Sigmoid colon (tissue), 7 donors: ENCODE results near the gene ZNF277. TPM values are rescaled to one million over a fixed set of nuclear protein-coding genes. Genes with fewer than 3 reads are reported as not detected.
A peak's percentile ranks its signal among the peaks of the same experiment; 100 is the strongest.

Experiments
- DNase-seq: peaks from one replicate; pipeline ENCODE4 v3.0.0-alpha.2; 2019
- H3K27ac ChIP-seq, 4 donors: fragments of 200-600 bp; sonication (generic); one replicate each; pipeline ENCODE4 v1.5.1; 2016 to 2019; ENCODE audit warnings: mild to moderate bottlenecking in 1 of 4
- H3K27me3 ChIP-seq, 3 donors: fragments of 200-600 bp; sonication (generic); one replicate each; pipeline ENCODE4 v1.5.1; 2019; ENCODE audit warnings: mild to moderate bottlenecking in 1 of 3
- H3K36me3 ChIP-seq, 4 donors: fragments of 200-600 bp; sonication (generic); one replicate each; pipeline ENCODE4 v1.5.1; 2016 to 2019
- H3K4me1 ChIP-seq, 4 donors: fragments of 200-600 bp; sonication (generic); one replicate each; pipeline ENCODE4 v1.5.1; 2017 to 2019
- H3K4me3 ChIP-seq, 4 donors: fragments of 200-600 bp; sonication (generic); one replicate each; pipeline ENCODE4 v1.5.1; 2017 to 2019; ENCODE audit warnings: mild to moderate bottlenecking in 2 of 4, moderate library complexity in 1 of 4
- H3K9me3 ChIP-seq, 4 donors: fragments of 200-600 bp in 3 of 4; sonication (generic) in 3 of 4; one replicate each; pipeline versions ENCODE4 v1.5.1 to v1.6.1; 2013 to 2019
- EP300 ChIP-seq, 4 donors: sonication (generic); formaldehyde crosslinking; IDR thresholded peaks; one replicate each; pipeline ENCODE4 v1.6.1; 2017; ENCODE audit warnings: antibody characterized with exemption in 4 of 4
- POLR2A ChIP-seq, 2 donors: fragments of 450-650 bp; IDR thresholded peaks; one replicate each; pipeline ENCODE4 v1.6.1; 2016; ENCODE audit warnings: antibody characterized with exemption in 2 of 2, mild to moderate bottlenecking in 2 of 2, moderate library complexity in 2 of 2
- POLR2AphosphoS5 ChIP-seq, 4 donors: sonication (generic); formaldehyde crosslinking; IDR thresholded peaks; one replicate each; pipeline ENCODE4 v1.6.1; 2017; ENCODE audit warnings: antibody characterized with exemption in 4 of 4
- WGBS, 2 donors: extraction: QIAGEN DNeasy Blood & Tissue Kit; methylation state at CpG; one replicate each; pipeline ENCODE4 v1.1.7; 2013; 5-methylcytosine and 5-hydroxymethylcytosine counted together
- intact Hi-C: fragments of 100-400 bp; cut with DNase I; formaldehyde crosslinking; loops from one replicate; pipeline ENCODE4 v1.15.1; 2023
- polyA plus RNA-seq, 3 donors: library from polyadenylated mRNA; stranded (reverse); fragments of 200-250 nt; gene quantifications; one replicate each; pipeline ENCODE4 v1.2.3, GENCODE V29; 2013
- total RNA-seq, 4 donors: library from RNA; depleted of rRNA; stranded (reverse); fragments of >200 nt; gene quantifications; one replicate each; pipeline ENCODE4 v1.1.0, GENCODE V29; 2016
- TF ChIP-seq, protein P1 (sequence below), 4 experiments: fragments of 450-650 bp in 3 of 4; fragments of 200-600 bp in 1 of 4; IDR thresholded peaks; one replicate each; pipeline ENCODE4 v1.5.1; 2016 to 2019; ENCODE audit warnings: antibody characterized with exemption in 4 of 4, mild to moderate bottlenecking in 3 of 4, moderate library complexity in 2 of 4
- donor health status: healthy with polysubstance abuse.
- donor health status: Bipolar disorder and iron deficiency.
- donor health status: healthy.

The ZNF277 gene
- total and polyA plus RNA-seq, 7 donors: 15.8 to 49.3 (median 39.0) TPM

DNA sequence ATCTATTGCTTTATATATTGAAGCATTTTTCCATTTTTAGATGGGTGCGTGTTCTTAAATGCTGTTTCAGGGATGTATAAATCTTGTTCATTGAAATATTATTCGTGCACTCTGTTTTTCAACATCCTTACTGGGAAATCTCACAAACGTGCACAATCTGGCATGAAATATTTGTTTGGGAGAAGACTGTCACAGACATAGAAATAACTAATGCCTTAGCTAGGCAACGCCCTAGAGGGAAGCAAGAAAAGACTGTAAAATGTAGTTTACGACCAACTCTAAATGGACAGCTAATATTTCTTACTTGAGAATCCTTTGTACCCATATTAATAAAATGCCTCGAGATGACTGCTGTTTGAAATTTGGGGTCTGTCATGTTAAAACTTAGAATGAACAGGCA lies 9.2 kb upstream of the ZNF277 start:
- H3K4me3 ChIP-seq: no peak overlapping the region
- peaks cover 0 to 15% (median 9%) of the 10 kb centered on the region in 4 donors for H3K4me1 ChIP-seq
- TF ChIP-seq EP300 (IDR thresholded peaks at IDR 0.05) (no peak), POLR2AphosphoS5 (IDR thresholded peaks at IDR 0.05) (peak in 1 of 4 donors; percentile 27)
- TF ChIP-seq, protein P1, sequence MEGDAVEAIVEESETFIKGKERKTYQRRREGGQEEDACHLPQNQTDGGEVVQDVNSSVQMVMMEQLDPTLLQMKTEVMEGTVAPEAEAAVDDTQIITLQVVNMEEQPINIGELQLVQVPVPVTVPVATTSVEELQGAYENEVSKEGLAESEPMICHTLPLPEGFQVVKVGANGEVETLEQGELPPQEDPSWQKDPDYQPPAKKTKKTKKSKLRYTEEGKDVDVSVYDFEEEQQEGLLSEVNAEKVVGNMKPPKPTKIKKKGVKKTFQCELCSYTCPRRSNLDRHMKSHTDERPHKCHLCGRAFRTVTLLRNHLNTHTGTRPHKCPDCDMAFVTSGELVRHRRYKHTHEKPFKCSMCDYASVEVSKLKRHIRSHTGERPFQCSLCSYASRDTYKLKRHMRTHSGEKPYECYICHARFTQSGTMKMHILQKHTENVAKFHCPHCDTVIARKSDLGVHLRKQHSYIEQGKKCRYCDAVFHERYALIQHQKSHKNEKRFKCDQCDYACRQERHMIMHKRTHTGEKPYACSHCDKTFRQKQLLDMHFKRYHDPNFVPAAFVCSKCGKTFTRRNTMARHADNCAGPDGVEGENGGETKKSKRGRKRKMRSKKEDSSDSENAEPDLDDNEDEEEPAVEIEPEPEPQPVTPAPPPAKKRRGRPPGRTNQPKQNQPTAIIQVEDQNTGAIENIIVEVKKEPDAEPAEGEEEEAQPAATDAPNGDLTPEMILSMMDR (IDR thresholded peaks at IDR 0.05): no peak
- H3K9me3 ChIP-seq: peaks cover 0 to 2% (median 0%) of the 10 kb centered on the region in 4 donors
- WGBS, 2 donors: 79 to 84% methylated on average over 6 of the region's 6 CpGs
- H3K36me3 ChIP-seq: no peaks in the 10 kb centered on the region
- no peaks in the 10 kb centered on the region for H3K27me3 ChIP-seq
- H3K27ac ChIP-seq: no peak overlapping the region
- no peak for DNase-seq
- intact Hi-C loops: no loop called here

DNA sequence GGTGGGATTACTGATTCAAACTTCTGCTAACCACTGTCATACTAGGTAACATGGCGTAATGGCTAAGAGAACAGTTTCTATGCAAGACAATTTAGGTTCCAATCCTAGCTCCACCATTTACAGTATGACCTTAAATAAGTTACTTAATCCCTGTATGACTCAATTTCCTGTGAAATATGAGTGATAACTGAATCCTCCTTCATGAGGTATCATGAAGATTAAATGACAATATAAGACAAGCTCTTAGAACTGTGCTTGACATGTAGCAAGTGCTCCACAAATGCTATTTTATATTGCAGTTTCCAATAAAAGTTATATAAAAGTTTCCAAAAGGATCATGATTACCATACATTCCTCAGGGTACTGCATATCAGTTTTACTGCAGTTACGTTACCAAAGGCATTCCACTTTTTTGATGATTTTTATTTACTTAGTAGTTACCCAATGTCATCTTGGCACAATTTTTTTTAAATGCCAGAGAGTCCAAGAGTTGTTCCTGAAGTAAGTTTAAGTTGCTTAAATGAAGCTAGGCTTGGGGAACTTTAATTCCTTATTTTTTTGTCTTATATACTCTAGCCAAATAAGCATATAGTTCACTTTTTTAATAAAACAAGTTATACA lies 7.3 kb upstream of the ZNF277 start:
- no peak for TF ChIP-seq EP300 (IDR thresholded peaks at IDR 0.05)
- H3K9me3 ChIP-seq: no peaks in the 10 kb centered on the region
- no peak for DNase-seq
- H3K4me3 ChIP-seq: no peak overlapping the region
- peaks cover 0 to 13% (median 10%) of the 10 kb centered on the region in 4 donors for H3K4me1 ChIP-seq
- no peak overlapping the region for H3K27ac ChIP-seq
- H3K27me3 ChIP-seq: no peaks in the 10 kb centered on the region
- WGBS, 2 donors: 82 to 84% methylated on average over 2 of the region's 2 CpGs
- H3K36me3 ChIP-seq: no peaks in the 10 kb centered on the region
- intact Hi-C loops: no loop called here

DNA sequence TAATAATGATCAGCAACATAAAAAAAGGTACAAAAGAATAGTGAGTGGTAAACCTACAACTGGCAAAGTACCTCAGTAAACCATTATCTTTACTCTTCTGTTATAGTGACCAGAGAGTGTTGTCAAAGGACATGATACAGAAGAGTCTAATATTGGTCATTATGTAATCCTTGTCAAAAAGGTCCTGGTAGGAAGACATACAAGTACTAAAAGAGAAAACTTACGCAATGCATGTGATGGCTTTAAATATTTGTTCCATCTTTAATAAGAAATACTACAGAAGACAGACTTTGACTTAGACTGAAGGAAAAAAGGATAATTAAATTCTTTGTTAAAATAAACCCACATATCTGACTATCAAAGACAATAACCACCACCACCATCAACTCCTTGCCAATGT lies 6.8 kb upstream of the ZNF277 start:
- Histone ChIP-seq H3K36me3 (no peaks in the 10 kb centered on the region), H3K27ac (no peak overlapping the region), H3K27me3 (no peaks in the 10 kb centered on the region), H3K9me3 (no peaks in the 10 kb centered on the region), H3K4me3 (no peak overlapping the region), H3K4me1 (peaks cover 0 to 18% (median 11%) of the 10 kb centered on the region in 4 donors)
- WGBS, 2 donors: 94 to 95% methylated on average over 1 of the region's 1 CpG
- no peak for DNase-seq
- intact Hi-C loops: no loop called here
- TF ChIP-seq POLR2A (IDR thresholded peaks at IDR 0.05): no peak
- TF ChIP-seq EP300 (IDR thresholded peaks at IDR 0.05): no peak
- TF ChIP-seq POLR2AphosphoS5 (IDR thresholded peaks at IDR 0.05): no peak
- TF ChIP-seq, protein P1 (IDR thresholded peaks at IDR 0.05): no peak

DNA sequence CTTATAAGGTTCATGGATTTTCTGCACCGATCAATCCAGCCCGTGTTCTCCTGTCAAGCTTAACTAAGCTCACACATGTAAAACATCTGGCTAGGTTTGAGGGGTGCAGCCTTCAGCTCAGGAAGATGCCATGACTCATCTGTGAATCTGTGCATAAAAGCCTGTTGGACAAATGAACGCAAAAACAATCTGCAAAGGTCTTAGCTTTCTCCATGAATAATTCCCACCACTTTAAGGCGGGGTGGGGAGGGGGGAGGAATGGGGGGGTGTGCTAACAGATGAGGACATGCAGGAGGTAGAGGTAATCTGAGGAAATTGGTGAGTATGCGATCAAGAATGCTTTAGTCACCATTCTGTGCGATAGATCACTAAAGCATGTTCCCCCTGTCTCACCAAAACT lies 5.1 kb upstream of the ZNF277 start:
- Histone ChIP-seq H3K36me3 (no peaks in the 10 kb centered on the region), H3K27ac (no peak overlapping the region), H3K4me3 (no peak overlapping the region), H3K4me1 (peaks cover 0 to 20% (median 11%) of the 10 kb centered on the region in 4 donors), H3K9me3 (no peaks in the 10 kb centered on the region), H3K27me3 (no peaks in the 10 kb centered on the region)
- intact Hi-C loops: no loop called here
- 86 to 87% methylated on average over 6 of the region's 6 CpGs for WGBS, 2 donors
- TF ChIP-seq POLR2AphosphoS5 (IDR thresholded peaks at IDR 0.05): no peak
- no peak for TF ChIP-seq EP300 (IDR thresholded peaks at IDR 0.05)
- no peak for TF ChIP-seq POLR2A (IDR thresholded peaks at IDR 0.05)
- DNase-seq: no peak

DNA sequence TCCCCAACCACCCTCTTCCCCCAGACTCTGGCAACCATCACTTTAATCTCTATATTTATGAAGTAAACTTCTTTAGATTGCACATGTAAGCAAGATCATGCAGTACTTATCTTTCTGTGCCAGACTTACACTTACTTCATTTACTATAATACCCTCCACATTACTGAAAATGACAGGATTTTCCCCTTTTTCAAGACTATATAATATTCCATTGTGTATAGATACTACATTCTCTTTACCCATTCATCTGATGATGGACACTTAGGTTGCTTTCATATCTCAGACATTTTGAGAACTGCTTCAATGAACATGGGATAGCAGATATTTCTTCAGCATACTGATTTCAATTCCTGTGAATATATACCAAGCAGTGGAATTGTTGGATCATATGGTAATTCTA lies 4.7 kb upstream of the ZNF277 start:
- intact Hi-C loops: no loop called here
- H3K4me1 ChIP-seq: peaks cover 0 to 20% (median 11%) of the 10 kb centered on the region in 4 donors
- no peaks in the 10 kb centered on the region for H3K9me3 ChIP-seq
- TF ChIP-seq, protein P1 (IDR thresholded peaks at IDR 0.05): no peak
- TF ChIP-seq POLR2AphosphoS5 (IDR thresholded peaks at IDR 0.05) (no peak), POLR2A (IDR thresholded peaks at IDR 0.05) (no peak), EP300 (IDR thresholded peaks at IDR 0.05) (no peak)
- no peaks in the 10 kb centered on the region for H3K27me3 ChIP-seq
- H3K36me3 ChIP-seq: no peaks in the 10 kb centered on the region
- no peak for DNase-seq
- no peak overlapping the region for H3K27ac ChIP-seq
- no peak overlapping the region for H3K4me3 ChIP-seq

DNA sequence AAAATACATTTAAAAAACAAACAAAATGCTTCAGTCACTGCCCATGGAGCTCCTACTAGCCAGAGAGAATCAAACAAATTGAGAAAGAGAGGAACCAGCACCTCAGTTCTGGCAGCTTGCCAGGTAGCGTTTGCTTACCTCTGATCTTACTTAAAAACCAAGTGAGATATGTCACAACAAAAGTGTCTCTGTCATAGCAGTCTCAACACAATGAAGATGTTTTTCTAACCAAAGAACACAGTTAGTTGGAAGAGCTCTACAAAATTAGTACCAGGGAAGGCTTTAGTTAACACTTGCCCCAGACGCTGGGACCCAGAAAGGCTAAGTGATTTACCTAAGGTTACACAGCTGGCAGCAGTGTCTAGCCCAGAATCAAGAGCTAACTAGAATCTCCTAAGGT lies 3.7 kb upstream of the ZNF277 start:
- Histone ChIP-seq H3K36me3 (no peaks in the 10 kb centered on the region), H3K4me3 (no peak overlapping the region), H3K27me3 (no peaks in the 10 kb centered on the region), H3K27ac (no peak overlapping the region), H3K9me3 (no peaks in the 10 kb centered on the region), H3K4me1 (peaks cover 0 to 20% (median 10%) of the 10 kb centered on the region in 4 donors)
- intact Hi-C loops: no loop called here
- DNase-seq: peak; percentile 72
- no peak for TF ChIP-seq POLR2A (IDR thresholded peaks at IDR 0.05)
- TF ChIP-seq, protein P1 (IDR thresholded peaks at IDR 0.05): no peak
- TF ChIP-seq POLR2AphosphoS5 (IDR thresholded peaks at IDR 0.05): no peak
- TF ChIP-seq EP300 (IDR thresholded peaks at IDR 0.05): no peak
- WGBS, 2 donors: 38 to 43% methylated on average over 2 of the region's 2 CpGs
